Endothelial cell of umbilical vein (primary cell): ENCODE results near the gene GNPDA1. TPM values are rescaled to one million over a fixed set of nuclear protein-coding genes. Genes with fewer than 3 reads are reported as not detected.
A peak's percentile ranks its signal among the peaks of the same experiment; 100 is the strongest.

Experiments
- BruUV-seq: library from RNA; stranded (reverse); fragments of 400-500 nt; replicated peaks from 2 replicates; lab custom pipeline; 2021; lab: Mats Ljungman, UMichigan
- CTCF ChIA-PET: fragments of 300-600, 350-600 bp; sonication (Branson Sonifier 250); formaldehyde crosslinking; loops from one replicate; lab custom pipeline; 2021; ENCODE audit warnings: antibody characterized with exemption, inconsistent platforms; lab: Charles Lee
- POLR2A ChIA-PET: fragments of 300-600, 350-600 bp; sonication (Branson Sonifier 250); formaldehyde crosslinking; loops from one replicate; lab custom pipeline; 2021; ENCODE audit warnings: antibody characterized with exemption, inconsistent platforms; lab: Charles Lee
- DNase-seq: peaks from one replicate; pipeline ENCODE4 v3.0.0-alpha.2; 2011; ENCODE audit warnings: low read depth, low spot score
- FAIRE-seq: peaks from 2 replicates; lab custom pipeline; 2011; peaks lifted over from hg19 to GRCh38; lab: Jason Lieb, UNC
- H2AFZ ChIP-seq: 2 replicates; pipeline ENCODE4 v1.6.0; 2012; ENCODE audit warnings: low read depth, low read length, control low read depth, inconsistent platforms
- H3K27ac ChIP-seq: 2 replicates; pipeline ENCODE4 v1.5.1; 2011; ENCODE audit warnings: low read depth, mild to moderate bottlenecking, control low read depth, low read length, moderate library complexity; ENCODE audit not compliant: insufficient read depth
- H3K27me3 ChIP-seq, 2 experiments: 2 replicates each; pipeline versions ENCODE4 v1.6.0 to v1.6.1; 2011; ENCODE audit warnings: low read length in 2 of 2, mixed read lengths in 1 of 2; ENCODE audit not compliant: control insufficient read depth in 2 of 2, insufficient read depth in 2 of 2
- H3K36me3 ChIP-seq, 2 experiments: 2 replicates in 1 of 2; 3 replicates in 1 of 2; pipeline ENCODE4 v1.5.1; 2011; ENCODE audit warnings: low read length in 2 of 2, mild to moderate bottlenecking in 1 of 2, moderate library complexity in 1 of 2; ENCODE audit not compliant: control insufficient read depth in 2 of 2, insufficient read depth in 2 of 2; ENCODE audit errors: extremely low read depth in 1 of 2
- H3K4me1 ChIP-seq: 3 replicates; pipeline ENCODE4 v1.5.1; 2011; ENCODE audit warnings: mild to moderate bottlenecking, low read length; ENCODE audit not compliant: control insufficient read depth, insufficient read depth; ENCODE audit errors: extremely low read depth
- H3K4me2 ChIP-seq: 2 replicates; pipeline ENCODE4 v1.6.1; 2011; ENCODE audit warnings: low read length, control low read depth, mixed read lengths; ENCODE audit not compliant: insufficient read depth
- H3K4me3 ChIP-seq, 3 experiments: fragments of 200-600 bp in 1 of 3; sonication (generic), shearing (Covaris generic) in 1 of 3; replicated peaks in 1 of 3; 2 replicates each; pipeline ENCODE4 v1.5.1; 2011 to 2016; ENCODE audit warnings: control low read depth in 3 of 3, low read length in 3 of 3, mild to moderate bottlenecking in 2 of 3, inconsistent platforms in 1 of 3, low read depth in 1 of 3, moderate library complexity in 1 of 3; ENCODE audit not compliant: insufficient read depth in 1 of 3
- H3K79me2 ChIP-seq: 2 replicates; pipeline ENCODE4 v1.6.0; 2012; ENCODE audit warnings: low read length, inconsistent platforms; ENCODE audit not compliant: control insufficient read depth, insufficient read depth
- H3K9ac ChIP-seq: replicated peaks from 2 replicates; pipeline ENCODE3; 2011; ENCODE audit warnings: low read length, control low read depth; ENCODE audit not compliant: insufficient read depth; ENCODE audit errors: extremely low read depth
- H3K9me1 ChIP-seq: replicated peaks from 3 replicates; pipeline ENCODE4 v1.6.0; 2011; ENCODE audit warnings: mild to moderate bottlenecking, low read length; ENCODE audit not compliant: control insufficient read depth, insufficient read depth; ENCODE audit errors: extremely low read depth
- H3K9me3 ChIP-seq: replicated peaks from 2 replicates; pipeline ENCODE4 v1.5.1; 2012; ENCODE audit warnings: low read length, inconsistent platforms; ENCODE audit not compliant: control insufficient read depth, insufficient read depth
- H4K20me1 ChIP-seq: replicated peaks from 2 replicates; pipeline ENCODE3; 2011; ENCODE audit warnings: mild to moderate bottlenecking, low read length; ENCODE audit not compliant: control insufficient read depth, insufficient read depth; ENCODE audit errors: extremely low read depth
- CTCF ChIP-seq, 2 donors: IDR thresholded peaks; 1 replicate in 1 of 2; 2 replicates in 1 of 2; pipeline ENCODE4 v1.5.1; 2011; ENCODE audit warnings: low read length in 2 of 2, mild to moderate bottlenecking in 2 of 2, moderate library complexity in 2 of 2, control low read depth in 1 of 2, inconsistent platforms in 1 of 2, low read depth in 1 of 2; ENCODE audit not compliant: insufficient read depth in 1 of 2; ENCODE audit errors: extremely low read depth in 1 of 2
- EZH2 ChIP-seq: IDR thresholded peaks from 2 replicates; pipeline ENCODE4 v1.6.1; 2012; ENCODE audit warnings: borderline replicate concordance, low read depth, mild to moderate bottlenecking, moderate library complexity, low read length, inconsistent platforms; ENCODE audit not compliant: severe bottlenecking
- FOS ChIP-seq: IDR thresholded peaks from 2 replicates; pipeline ENCODE4 v1.6.1; 2011; ENCODE audit warnings: mild to moderate bottlenecking, low read length, moderate library complexity, borderline replicate concordance; ENCODE audit not compliant: insufficient read depth
- JUN ChIP-seq: IDR thresholded peaks from 2 replicates; pipeline ENCODE4 v1.6.1; 2011; ENCODE audit warnings: borderline replicate concordance, low read depth; ENCODE audit not compliant: insufficient read length, insufficient read depth
- dilution Hi-C: fragments of 300-500 bp; cut with MboI; formaldehyde crosslinking; loops from one replicate; pipeline ENCODE4 v1.15.0; 2019; ENCODE audit warnings: low sequenced_read_pairs; ENCODE audit not compliant: extremely low pct_ligation_motif_present
- intact Hi-C: fragments of 100-400 bp; cut with micrococcal nuclease; formaldehyde crosslinking; loops from one replicate; pipeline ENCODE4 v1.10.0; 2022
- polyA plus RNA-seq, 4 experiments: library from polyadenylated mRNA; depleted of rRNA in 3 of 4; stranded (reverse) in 3 of 4; unstranded in 1 of 4; fragments of >200 nt; gene quantifications; 2 replicates each; pipeline versions ENCODE4 v1.2.1 to v1.2.3, GENCODE V29; 2011 to 2012; ENCODE audit warnings: missing spikeins in 1 of 4
- total RNA-seq: library from RNA; stranded (reverse); gene quantifications from 2 replicates; pipeline ENCODE4 v1.2.3, GENCODE V29; 2021

The GNPDA1 gene
- total and polyA plus RNA-seq, 2 donors (not counting 3 experiments of a cell fraction or from before 2014, with no cell fraction given), result 22.5 to 49.3 TPM

DNA sequence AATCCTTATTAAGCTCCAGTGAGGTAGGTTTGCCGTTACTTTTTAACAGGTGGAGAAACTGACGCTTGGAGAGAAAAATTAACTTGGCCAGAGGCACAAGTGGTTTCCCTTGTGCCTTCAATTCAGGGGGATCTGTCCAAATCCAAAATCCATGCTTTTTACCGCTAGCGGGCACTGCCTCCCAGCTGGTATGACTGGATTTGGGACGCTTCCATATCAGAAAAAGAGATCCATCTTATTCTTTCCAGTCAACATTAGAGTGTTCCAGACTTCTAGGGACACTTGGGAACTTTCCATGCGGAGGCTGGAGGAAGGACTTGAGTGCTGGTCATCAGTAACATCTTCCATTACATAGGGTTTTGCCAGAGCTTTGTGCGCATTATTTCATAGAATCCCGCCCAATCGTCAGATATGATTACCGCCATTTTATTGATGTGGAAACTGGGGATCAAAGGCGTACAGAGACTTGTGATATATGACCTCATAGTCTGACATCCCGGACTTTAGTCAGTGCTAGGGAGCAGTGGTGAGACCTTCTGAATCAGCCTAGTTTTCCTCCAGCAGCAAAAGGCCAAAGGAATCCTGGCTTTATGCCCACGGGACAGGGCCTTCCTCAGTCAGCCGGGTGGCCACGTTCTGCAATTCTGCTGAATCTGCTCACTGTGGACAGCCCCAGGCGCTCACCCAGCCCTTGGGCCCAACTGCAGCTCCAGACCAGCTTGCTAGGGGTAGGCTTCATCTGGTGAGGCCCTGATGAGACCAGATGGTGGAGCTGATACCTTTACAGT is 1.1 kb upstream of the GNPDA1 start:
- Histone ChIP-seq H3K27me3 (no peaks in the 10 kb centered on the region), H3K9me3 (no peaks in the 10 kb centered on the region), H3K4me2 (no peak overlapping the region), H2AFZ (peak overlapping the region; percentile 62), H3K9ac (no peak overlapping the region), H3K9me1 (no peaks in the 10 kb centered on the region), H3K79me2 (no peaks in the 10 kb centered on the region), H3K4me1 (peaks cover 45% of the 10 kb centered on the region), H3K36me3 (no peaks in the 10 kb centered on the region), H3K27ac (peak overlapping the region; percentile 83), H3K4me3 (no peak overlapping the region), H4K20me1 (no peaks in the 10 kb centered on the region)
- ChIA-PET POLR2A (interaction anchor here (0.7 kb wide), 1 partner anchor 95 kb away, joined by 7 read pairs; no protein-coding TSS in a partner anchor), CTCF (interaction anchor here (1.0 to 10.0 kb wide), 10 partner anchors 11 to 322 kb away, joined by 3 to 122 read pairs (median 8); partner anchors contain the start of gene NDFIP1)
- TF ChIP-seq EZH2 (no peak), JUN (no peak), FOS (peak; percentile 34), CTCF (IDR thresholded peaks at IDR 0.05; ENCODE audit: extremely low read depth in 1 of 2, insufficient read depth in 1 of 2, low read depth in 1 of 2, low read length in 2 of 2) (no peak)
- peak; percentile 89 for FAIRE-seq
- dilution Hi-C loops, result no loop called here
- BruUV-seq, result no TSS peak
- DNase-seq, result peak; percentile 62
- intact Hi-C loops, result loop anchor here (2.0 to 10.0 kb wide), 4 partner anchors 311 to 341 kb away; partner anchors contain the start of genes ARAP3 and SPRY4
